Medulla oblongata (tissue), 1 donor: ENCODE results near the gene RNF212.

ENCODE experiments used
- DNase-seq: peaks from one replicate; pipeline ENCODE4 v3.0.0-alpha.2; 2015; ENCODE audit errors: extremely low spot score

The RNF212 gene

DNA sequence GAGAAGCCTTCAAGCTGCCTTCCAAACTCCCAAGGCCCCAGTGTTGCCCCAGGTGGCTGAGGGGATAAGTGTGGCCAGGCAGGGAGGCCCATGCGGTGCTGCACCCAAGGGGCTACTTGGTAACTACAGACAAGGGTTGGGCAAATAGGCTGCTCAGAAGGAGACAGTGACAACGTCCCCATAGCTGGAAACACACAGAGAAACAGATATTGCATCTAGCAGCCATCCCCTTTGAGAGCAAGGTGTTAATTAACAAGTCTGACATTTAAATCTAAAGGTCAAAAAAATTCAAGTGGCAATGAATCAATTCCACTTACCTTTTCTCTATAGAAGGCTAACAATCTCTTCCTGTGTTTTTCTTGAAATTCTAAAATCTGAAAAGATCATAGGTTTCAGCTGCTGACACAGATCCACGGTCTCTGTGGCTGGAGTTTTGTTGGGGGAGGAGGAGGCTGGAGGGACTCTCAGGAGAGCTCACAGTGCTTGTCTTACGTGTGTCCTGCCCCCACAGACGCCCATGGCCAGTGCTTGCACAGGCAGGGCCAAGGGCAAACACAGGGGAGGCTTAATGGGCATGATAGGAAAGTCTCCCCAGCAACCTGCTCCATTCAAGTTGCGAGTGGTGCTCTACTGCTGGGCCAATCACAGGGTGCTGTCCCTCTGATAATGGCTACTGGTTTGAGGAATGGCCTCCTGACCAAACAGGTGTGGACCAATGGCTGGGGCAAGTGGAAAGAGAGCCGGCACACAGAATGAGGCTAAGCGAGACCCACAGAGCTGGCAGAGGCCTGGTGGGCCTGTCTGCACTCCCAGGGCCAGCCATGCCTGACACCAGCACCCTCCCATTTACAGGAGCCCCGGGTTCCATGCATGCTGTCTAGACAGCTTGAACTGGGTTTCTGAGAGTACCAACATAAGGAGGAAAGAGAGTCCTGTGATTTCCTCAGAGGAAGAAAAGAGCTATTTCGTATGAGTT lies 22.6 kb downstream of the RNF212 start:
- no peak for DNase-seq

DNA sequence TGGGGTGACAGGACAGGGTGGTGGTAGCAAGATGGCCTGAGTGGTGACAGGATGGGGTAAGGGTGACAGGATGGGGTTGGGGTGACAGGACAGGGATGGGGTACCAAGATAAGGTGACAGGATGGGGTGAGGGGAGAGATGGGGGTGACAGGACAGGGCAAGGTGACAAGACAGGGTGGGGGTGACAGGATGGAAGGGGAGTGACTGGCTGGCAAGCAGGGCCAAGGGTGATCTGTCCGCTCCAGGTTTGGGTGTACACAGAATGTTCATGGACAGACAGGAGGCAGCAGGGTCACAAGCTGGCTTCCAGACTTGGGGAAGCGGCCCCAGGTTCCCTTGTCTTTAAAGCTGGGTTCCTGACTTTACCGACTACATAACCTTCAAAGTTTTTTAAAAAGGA lies 23.3 kb downstream of the RNF212 start:
- no peak for DNase-seq

DNA sequence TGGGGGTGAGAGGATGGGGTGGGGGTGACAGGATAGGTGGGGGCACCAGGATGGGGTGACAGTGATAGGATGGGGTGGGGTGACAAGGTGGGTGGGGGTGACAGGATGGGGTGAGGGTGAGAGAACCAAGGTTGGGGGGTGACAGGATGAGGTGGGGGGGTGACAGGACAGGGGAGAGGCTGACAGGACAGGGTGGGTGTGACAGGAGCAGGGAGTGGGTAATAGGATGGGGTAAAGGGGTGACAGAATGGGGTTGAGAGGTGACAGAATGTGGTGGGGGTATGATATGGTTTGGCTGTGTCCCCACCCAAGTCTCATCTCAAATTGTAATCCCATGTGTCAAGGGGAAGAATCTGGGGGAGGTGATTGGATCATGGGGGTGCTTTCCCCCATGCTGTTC lies 26.0 kb downstream of the RNF212 start:
- DNase-seq = no peak

DNA sequence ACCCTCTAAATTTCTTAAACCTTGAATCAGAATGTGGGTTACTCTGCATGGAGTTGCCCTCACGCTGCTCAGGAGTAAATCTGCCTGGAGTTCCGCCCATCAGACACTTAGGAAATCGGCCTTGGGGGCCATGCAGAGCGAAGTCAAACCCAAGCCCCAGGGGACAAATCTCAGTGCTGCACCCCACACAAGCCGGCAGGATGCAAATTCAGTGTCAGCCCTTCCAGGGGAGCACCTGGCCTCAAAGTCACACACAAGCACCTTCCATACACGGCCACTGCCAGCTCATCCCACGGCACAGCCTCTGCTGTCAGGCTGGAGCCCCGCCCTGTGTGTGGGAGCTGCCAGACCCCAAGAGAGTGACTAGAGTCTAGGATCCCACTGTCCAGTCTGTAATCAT lies 27.4 kb downstream of the RNF212 start:
- no peak for DNase-seq

DNA sequence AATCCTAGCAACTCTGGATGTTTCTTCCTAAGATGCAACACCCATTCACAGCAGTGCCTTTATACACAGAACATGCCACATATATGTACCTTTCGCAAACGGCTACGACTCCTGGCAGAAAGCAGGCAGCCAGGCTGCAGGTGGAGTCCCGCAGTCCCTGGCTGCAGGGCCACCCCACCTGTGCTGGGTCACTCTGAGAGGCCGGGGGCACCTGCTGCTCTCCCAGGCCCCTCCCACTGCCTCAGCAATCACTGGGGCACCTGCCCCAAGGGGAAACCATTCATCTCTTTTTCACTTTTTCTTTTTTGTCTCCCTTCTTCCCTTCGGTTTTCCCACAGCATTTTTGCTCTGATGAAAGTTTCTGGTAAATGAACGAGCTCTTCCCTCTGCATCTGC lies 28.0 kb downstream of the RNF212 start:
- DNase-seq = no peak

DNA sequence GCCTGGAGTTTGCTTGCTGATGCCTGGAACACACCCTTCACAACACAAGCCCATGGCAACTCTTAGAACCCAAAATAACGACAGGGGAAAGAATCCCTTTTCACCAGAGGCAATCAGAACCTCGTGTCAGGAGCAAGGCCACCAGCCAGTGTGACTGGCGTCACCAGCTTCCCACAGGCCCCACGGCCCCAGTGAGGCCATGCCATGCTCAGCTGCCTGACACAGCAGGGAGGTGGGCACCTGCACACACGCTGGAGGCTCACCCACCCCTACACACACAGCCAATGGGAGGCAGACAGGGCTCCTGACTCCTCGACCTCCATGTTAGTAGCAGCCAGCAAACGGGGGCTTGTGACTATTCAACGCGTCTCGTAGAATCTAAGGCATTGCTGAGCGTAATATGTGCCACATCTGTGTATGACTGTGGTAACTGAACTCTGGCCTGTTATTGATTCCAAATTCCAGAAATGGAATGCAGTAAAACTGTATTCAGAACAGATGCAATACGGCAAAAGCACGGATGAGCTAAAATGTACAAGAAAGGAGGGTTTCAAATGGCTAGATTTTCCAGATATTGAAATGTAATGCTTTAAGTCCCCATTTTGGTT lies 28.5 kb downstream of the RNF212 start:
- DNase-seq = no peak

DNA sequence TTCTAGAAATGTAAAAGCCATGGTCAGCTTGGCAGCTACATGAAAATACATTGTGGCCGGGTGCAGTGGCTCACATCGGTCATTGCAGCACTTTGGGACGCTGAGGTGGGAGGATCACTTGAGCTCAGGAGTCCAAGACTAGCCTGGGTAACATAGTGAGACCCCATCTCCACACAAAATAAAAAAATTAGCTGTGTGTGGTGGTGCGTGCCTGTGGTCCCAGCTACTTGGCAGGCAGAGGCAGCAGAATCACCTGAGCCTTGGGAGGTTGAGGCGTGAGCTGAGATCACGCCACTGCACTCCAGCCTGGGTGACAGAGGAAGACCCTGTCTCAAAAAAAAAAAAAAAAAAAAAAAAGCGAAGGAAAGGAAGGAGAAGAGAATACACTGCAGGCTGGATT lies 29.0 kb downstream of the RNF212 start:
- DNase-seq = no peak

DNA sequence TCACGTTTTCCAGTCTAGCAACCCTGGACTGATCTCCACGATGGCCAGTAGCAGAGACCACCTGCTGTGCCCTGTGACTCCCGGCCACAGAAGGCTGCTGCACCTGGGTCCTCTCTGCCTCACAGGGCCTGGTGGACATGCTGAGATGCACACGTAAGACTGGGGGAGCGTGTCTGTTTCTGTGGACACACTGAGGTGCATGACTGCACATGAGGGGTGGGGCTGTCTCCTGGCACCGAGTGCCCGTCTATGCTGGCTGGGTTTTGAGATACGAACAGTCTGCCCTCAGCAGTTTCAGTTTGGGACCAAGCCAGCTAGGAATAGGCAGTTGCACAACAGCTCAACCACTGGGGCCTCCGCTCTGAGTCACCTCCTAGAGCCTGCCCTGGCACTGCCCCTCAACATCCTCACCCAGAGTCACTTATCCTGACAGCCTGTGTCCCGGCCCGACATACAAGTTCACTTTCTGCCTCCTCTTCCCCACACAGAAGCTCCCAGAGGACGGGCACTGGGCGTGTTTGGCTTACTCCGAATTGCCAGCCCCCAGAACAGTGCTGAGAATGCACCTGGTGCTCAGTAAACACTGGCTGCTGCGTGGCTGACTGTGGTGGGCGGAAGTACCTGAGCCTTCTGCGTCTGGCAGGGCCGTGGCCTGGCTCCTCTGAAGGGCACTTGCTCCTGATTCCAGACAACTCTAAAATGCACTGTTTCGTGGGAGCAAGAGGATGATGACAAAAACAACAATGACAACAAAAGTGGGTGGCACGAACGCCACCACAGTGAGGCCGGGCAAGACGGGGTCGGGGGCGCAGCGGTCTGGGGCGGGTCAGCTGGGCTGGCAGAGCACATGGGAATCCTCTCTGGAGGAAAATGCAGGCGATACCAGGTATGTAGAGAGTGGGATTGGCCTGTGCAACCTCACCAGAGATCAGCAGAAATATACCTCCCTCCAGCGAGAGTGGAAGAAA lies 30.9 kb downstream of the RNF212 start:
- DNase-seq = peak; percentile 38

DNA sequence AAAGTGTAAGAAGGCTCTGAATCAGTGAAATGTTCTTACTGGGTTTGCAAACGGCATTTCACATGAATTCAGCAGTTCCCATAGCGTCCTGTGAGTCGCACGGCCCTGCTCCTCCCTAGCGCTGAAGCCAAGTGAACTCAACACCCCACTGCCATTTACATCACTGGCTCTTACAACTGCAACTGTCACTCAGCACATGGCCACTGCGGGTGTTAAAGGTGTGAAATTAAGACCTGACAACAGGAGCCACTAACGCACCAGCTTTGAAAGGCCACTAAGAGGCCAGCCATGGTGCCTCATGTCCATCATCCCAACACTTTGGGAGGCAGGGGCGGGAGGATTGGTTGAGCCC lies 31.7 kb downstream of the RNF212 start:
- DNase-seq = no peak

DNA sequence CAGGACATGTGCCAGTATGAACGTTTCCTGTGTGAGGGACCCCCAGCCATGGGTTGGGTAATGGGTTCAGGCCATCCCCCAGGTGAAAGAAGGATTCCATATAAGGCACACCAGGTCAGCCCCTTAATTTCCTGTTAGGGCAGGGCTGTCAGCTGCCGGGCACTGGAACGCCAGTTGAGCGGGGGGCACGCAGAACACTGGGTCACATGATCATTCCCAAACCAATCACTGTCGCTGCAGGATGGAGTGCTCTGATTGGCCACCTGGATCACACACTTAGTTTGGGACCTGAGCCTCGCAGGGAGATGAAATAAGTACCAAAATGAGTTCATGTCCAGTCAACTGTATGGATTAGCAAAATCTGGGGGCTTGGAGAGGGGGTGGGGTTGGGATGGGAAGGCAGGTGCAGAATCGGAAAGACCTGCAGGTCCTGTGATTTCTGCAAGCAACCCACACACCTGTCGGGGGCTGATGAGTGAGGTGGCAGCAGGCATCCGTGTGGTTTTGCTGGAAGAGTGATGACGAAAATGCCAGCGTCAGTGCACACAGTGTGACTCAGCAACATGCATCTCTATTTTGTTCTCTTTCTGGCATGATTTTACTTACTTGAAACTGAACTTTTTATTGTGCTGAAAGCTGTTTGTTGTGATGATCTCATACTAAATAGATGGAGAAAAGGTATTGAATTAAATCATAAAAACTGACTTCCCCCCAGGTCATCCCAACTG lies 32.2 kb downstream of the RNF212 start:
- DNase-seq = no peak

DNA sequence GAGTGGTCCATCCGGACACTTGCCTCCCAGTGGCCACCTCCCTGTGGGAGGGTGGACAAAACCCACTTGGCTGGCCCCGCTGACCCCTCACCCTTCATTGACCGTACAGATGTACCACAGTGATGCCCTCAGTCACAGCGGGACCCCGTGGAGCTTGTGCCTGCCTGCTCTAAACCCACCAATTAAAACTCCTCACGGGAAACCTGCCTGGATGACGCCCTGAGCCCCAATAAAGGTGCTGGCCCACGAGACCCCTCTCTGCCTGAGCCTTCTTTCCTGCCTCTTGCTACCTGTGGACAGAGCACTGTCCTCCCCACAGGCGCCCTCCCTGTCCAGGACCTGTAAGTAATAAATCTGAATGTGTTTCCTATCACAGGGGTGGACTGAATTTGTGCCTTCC lies 32.9 kb downstream of the RNF212 start:
- no peak for DNase-seq

DNA sequence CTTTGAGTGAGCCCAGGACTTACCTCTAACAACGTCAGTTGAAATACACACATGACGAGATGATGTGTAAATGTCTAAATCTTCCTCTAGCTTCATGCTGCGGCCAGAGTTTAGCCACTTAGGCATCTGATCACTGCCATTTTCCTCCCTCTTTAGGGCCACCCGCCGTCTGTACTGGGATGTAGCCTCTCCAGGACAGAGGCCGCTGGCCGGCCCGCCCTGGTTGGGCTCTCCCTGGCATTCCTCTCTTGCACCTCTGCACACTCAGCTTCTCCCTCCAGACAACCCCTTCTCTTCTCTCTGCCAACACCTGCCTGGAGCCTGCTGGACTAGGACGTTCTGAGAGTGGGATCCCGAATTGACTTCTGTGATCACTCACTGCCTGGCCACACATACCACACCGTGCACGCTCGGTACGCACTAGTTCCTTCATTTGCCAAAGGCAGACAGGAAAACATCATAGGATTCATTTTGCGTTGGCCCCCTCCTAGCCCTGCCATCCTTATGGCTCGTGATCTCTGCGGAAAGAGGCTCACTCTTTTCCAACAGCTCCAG lies 33.6 kb downstream of the RNF212 start:
- DNase-seq = no peak

DNA sequence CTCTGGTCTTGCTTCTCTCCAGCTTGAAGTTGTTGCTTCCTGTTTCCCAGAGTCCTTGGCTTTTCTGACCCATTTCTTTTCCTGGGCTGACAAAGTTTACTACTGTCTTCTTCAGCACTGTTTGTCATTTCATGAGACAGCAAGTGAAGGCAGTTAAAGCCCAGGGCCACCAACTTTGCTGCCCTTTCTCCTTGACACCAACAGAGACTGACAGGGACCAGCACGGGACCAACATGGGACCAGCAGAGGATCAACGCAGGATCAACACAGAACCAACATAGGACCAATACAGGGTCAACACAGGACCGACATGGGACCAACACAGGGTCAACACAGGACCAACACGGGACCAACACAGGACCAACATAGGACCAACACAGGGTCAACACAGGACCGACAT lies 34.9 kb downstream of the RNF212 start:
- no peak for DNase-seq

DNA sequence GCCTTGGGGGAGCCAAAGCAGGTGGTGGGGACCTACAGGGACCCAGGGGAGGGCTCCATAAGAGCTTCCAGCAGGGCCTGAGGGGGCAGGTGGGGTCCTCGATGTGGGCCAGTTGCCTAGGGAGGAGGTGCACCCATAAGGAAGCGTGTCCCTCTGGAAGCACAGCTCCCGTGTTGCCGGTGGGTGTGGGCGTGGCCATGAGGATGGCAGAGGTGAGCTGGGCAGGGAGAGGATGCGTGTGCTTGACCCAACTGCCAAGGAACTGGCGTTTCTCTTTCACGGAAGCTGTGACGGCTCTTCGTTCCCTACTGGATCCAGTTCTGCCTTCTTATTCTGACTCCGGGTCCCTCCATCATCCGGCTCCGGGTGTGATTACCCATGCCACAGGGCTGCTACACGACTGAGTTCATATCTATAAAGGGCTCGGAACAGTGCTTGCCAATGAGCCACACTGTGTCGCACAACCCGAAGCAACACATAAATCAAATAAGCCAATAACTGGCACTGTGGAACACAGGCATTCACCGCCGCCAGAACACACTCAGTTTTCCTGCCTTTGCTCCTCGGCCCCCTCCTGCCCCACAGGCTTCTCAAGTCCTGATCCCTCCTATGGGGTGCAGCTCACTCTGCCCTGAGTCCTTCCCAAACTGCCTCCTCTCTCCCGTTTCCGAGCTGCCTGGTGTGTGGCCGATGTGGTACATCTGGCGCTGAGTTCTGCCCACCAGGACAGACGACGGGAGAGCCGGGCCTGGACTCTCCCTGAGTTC lies 35.5 kb downstream of the RNF212 start:
- DNase-seq = no peak

DNA sequence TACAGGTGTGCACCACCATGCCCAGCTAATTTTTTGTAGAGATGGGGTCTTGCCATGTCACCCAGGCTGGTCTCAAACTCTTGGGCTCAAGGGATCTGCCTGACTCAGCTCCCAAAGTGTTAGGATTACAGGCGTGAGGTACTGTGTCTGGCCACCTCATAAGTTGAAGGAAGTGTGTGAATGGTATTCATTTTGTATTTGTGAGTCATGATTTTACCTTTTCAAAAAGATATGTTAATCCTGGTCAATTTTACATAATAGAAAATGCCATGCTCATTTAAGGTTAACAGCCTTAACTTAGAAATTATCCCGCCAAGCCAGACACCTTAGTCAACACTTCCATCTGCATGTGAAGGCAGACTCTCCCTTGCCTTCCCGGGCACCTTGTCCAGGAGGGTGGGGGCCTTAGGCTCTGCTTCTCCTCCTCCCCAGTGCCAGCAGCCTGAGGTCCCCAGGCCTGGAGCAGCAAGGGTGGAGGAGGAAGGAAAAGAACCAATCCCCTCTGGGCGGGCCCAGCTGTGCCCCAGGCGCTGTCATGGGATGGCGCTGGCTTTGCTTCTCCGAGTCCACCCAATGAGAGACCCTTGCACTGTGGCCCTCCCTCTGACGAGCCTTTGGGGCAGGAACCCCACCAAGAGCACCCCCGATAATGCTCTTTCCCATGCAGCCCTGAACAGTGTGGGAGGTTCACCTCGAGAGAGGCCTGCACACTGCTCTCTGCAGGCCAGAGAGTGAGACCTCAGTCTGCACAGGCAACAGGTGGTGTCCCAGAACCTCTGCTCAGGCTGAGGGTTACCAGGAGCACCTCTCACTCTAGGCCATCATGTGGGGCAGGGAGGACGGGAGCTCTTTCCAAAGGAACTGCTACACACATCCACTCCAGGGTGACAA lies 37.3 kb downstream of the RNF212 start:
- DNase-seq = no peak

DNA sequence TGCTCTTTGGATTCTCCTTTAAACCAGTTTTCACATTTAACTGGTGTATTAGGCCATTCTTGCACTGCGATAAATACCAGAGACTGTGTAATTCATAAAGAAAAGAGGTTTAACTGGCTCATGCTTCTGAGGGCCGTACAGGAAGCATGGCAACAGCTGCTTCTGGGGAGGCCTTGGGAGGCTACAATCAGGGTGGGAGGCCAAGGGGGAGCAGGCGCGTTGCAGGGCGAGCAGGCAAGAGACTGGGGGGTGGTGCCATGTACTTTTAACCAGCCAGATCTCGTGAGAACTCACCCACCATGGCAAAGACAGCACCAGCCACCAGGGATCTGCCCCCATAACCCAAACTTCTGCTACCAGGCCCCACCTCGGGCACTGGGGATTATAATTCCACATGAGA lies 38.1 kb downstream of the RNF212 start:
- DNase-seq = no peak

DNA sequence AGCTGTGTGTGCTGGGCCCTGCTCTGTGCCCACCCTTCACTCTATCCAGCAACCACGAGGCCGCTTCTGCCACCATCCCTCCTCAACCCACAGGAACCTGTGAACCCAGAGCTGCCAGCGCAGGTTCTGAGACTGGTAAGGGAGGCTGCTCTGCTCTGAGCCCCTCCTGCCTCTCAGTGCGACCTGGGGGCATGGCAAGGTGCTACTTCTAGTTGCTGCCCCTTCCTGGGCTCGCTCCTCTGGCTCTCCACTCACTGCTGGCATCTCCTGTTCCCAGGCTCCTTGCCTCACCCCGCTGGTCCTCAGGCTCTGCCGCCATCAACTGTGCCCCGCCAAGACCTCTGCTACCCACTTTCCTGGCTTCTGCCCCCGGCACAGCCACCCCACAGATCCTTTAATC lies 39.3 kb downstream of the RNF212 start:
- no peak for DNase-seq

DNA sequence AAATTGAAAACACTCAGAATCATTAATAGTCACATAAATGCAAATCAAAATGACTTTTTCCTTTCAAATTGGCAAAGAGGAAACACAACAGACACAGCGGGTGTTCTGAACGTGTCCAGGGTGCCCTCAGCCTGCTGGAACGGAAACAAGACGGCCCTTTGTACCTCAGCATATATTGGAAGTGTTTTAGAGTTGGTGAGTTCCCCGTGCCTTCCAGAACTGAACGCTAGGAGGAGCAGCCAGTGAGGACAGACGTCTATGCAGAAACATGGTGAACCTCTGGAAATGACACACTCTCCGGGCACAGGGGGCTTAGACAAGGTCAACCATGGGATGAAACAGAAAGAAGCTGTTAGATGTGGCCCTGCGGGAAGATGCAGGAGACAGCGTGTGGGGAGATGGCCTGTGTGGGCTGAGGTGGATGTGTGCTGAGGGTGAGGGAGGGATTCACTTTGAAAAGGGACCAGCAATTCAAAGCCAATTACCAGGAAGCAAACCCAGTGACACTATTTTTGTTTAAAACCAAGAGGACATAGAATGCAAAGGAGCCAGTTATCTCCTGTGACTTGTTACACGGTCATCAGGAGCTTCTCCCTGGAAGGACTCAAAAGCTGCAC lies 40.4 kb downstream of the RNF212 start:
- DNase-seq = peak; percentile 70

DNA sequence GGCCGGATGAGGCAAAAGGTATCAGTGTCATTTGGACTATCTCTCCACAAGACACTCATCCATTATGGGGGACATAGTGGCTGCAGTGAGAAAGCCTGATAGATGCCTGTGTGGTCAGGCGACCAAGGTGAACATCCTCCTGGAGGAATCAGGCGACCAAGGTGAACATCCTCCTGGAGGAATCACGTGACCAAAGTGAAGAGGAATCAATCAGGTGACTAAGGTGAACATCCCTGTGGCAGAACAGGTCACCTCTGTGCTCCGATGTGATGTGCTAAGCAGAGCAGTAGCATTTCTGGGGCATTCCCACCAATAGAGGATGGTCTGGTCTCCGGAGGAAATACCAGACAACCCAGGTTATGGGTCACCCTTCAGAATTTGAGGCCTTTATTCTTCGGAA lies 44.0 kb downstream of the RNF212 start:
- no peak for DNase-seq
